ENCODE measurements around the gene MRPL34.
"Not testable (repeated sequence)": the region's sequence is repeated elsewhere in the genome, so short reads cannot be mapped to it uniquely, and the experiment has no call there.

MRPL34 gene

DNA sequence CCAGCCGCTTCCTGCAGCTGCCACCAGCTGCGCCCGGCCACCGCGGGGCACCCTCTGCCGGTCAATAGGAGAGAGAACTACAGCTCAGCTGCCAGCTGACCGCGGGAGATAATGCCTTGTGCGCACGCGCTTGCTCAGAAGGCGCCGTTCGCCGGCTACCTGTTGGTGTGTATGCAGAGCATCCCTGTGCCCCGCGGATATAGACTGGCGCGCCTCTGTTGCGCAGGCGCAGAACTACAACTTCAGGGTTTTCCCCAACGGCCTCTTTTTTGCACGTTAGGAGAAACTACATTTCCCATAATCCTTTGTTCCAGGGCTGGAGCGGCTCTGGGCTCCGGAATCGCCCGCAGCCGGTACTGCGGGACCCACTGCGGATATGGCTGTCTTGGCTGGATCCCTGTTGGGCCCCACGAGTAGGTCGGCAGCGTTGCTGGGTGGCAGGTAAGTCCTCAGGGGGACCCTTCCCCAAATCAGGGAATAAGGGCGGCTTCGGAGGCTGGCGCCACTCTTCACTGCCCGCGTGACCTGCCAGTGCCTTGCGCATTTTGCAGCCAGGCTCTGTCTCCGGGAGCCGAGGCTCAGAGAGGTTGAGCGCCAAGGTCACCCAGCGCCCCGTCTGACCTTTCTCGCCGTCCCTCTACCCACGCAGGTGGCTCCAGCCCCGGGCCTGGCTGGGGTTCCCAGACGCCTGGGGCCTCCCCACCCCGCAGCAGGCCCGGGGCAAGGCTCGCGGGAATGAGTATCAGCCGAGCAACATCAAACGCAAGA lies at the start of gene MRPL34:
Gene MRPL34, plus strand, starts transcription at position 356 of the 768 bp plus-strand sequence. Its CDS starts 21 bp downstream, at position 377.
- DNase-seq, result peak; percentile 99

DNA sequence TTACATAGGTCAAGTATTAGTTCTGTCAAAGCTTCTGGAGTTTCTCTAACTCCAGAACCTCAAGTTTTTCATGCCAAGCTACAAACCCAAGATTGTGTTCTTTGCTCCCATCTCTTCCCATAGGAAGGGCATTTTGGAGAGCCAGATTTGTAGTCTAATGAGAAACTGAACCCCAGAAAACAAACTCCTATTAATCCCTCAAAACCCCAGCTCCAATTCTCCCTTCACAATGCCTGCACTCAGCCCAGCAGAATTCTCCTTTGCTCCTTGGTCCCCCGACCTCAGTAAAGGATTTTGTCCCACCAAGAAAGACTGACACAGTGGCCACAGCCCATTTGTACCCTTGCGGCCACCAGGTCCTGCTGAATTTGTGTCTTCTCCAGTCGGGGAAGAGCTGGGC lies 49.5 kb upstream of the MRPL34 start:
- DNase-seq, result no peak

DNA sequence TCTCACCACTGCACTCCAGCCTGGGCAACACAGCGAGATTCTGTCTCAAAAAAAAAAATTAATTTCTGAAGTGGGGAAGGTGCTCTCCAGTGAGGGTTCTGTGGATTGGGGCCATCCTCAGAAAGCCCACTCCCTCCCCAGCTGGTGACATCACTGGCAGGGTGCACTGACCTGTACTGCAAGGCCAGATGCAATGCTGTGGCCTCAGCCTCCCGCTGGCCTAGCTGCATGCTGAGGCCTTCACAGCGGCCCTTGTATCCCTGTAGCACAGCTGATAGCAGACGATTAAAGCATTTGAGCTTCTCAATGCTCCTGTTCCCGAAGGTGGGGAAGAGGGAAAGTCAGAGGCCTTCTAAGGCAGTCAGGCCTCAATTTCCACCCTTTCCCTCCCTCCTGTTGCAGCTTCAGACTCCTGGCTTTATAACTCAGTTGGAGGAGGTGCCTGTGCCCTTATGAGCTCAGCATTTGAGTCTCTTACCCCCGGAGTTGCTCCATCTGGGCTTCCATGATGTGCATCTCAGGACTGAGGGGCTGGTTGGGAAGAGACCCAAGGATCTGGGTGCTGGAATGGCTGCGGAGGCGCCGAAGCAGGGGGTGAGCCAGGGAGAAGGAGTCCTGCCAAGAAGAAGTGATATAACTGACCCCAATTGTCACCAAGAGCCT lies 46.4 kb upstream of the MRPL34 start:
- DNase-seq, result no peak

DNA sequence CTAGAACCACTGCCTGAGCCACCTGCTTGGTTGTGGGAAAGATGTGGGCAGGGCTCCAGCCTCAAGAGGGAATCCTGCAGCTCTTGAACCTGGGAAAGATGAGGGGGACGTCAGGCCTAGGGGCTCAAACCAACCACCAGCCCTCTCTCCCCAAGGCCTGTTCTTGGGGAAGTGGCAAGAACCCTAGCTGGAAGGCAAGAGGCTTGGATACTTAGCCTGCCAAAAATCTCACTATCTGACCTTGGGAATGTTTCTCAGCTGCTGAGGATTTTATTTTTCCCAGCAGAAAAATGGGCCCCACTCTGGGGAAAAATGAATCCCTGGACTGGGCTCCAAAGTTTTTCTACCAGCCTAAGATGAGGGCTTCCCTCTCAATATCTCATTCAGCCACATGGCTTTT lies 45.7 kb upstream of the MRPL34 start:
- no peak for DNase-seq

DNA sequence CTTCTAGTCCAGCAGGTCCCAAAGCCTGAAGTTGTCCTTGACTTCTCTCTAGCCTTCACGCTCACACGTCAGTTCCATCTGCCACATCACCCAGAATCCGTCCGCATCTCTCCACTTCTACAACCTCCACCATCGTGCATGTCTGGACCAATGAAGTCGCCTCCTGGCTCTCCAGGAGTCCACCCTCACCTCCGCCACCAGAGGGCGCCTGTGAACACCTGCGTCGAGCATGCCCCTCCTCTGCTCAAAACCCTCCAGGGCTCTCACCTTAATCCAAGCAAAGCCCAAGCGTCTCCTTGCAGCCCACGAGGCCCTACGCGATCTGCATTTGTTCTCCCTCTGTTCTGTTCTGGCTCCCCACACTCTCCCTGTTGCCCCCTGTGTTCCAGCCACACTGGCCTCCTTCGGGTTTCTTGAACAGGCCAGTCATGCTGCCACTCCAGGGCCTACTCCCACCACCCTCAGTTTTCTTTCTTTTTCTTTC lies 44.8 kb upstream of the MRPL34 start:
- peak; percentile 78 for DNase-seq

DNA sequence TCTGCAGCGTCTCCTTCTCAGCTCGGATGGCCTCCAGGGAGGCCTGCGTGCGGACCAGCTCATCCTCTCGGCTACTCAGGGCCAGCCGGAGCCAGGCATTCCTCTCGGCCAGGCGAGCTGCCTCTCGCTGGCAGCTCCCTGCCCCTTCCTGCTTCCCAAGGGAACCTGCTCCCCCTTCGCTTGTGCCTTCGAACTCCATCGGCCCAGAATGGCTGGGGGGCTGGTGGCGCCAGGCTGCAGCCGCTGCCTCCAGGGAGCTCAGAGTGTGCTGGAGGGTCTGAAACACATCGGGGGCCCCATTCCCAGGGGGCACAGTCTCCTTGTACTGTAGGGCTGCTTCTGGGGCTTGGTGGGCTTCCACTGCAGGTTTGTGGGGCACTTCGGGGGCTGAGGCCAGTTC lies 43.1 kb upstream of the MRPL34 start:
- no peak for DNase-seq

- no peak for DNase-seq
These were observed 41.7 kb upstream of the MRPL34 start for GRCh38 chr19:17263712-17264640.

DNA sequence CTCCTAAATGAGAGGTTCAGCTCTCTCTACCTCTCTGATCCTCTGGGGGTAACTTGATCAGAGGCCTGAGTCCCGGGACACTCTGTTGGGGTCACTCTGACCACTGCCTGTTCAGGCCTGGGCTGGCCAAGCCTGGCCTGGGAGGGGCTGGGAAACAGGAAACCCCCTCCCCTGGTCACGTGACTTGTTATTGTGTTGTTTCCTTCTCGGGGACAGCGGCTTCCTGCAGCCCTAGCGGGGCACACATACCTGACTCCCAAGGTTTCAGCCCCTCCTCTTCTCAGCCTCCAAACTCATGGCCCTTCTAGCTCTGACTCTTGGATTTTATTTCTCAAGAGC lies 41.1 kb upstream of the MRPL34 start, which contains the start of gene USHBP1:
Gene USHBP1, minus strand, starts transcription at position 105 of the 339 bp plus-strand sequence. CDS start 446 bp downstream, outside the sequence.
- DNase-seq, result no peak

DNA sequence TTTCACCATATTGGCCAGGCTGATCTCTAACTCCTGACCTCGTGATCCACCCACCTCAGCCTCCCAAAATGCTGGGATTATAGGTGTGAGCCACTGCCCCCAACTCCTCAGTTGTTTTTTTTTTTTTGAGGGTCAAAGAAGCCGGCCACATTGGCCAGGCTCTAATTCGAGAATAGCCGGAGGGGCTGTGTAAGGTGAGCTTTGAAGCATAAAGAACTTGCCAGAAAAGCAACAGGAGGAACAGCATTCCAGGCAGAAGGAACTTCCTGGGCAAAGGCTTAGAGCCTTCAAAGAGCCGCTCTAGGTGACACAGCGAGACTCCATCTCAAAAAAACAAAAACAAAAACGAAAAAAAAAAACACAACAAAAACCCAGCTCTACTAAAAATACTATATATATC lies 39.6 kb upstream of the MRPL34 start:
- no peak for DNase-seq

DNA sequence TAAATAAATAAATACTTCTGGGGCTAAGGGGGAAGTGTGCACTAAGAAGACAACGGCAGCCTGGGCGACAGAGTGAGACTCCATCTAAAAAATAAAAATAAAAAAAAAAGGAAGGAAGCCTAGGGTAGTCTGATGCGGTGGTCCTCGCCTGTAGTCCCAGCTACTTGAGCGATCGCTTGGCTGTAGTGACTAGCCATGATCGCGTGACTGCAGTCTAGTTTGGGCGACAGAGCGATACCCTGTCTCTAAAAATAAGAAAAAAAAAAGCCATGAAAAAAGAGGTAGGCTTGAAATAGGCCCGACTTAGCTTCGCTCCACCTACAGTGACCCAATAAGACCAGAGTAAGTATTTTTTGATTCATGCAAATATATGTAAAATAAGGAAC lies 39.1 kb upstream of the MRPL34 start:
- no peak for DNase-seq

GRCh38 chr19:17266975-17267788 lies 38.5 kb upstream of the MRPL34 start, which contains the start of gene BABAM1:
TSS of gene BABAM1 (plus strand) at chr19:17267443. CDS start at chr19:17268807, 1,364 bp downstream.
- peak; percentile 97 for DNase-seq

DNA sequence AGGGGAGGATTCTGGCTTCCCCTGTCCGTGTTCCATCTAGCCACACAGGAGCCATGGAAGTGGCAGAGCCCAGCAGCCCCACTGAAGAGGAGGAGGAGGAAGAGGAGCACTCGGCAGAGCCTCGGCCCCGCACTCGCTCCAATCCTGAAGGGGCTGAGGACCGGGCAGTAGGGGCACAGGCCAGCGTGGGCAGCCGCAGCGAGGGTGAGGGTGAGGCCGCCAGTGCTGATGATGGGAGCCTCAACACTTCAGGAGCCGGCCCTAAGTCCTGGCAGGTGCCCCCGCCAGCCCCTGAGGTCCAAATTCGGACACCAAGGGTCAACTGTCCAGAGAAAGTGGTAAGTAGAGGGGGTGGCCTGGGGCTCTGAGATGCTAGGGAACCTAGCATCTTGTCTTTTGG lies 36.9 kb upstream of the MRPL34 start:
- DNase-seq, result no peak

GRCh38 chr19:17274892-17275291 lies 30.8 kb upstream of the MRPL34 start:
- DNase-seq, result not testable (repeated sequence)

DNA sequence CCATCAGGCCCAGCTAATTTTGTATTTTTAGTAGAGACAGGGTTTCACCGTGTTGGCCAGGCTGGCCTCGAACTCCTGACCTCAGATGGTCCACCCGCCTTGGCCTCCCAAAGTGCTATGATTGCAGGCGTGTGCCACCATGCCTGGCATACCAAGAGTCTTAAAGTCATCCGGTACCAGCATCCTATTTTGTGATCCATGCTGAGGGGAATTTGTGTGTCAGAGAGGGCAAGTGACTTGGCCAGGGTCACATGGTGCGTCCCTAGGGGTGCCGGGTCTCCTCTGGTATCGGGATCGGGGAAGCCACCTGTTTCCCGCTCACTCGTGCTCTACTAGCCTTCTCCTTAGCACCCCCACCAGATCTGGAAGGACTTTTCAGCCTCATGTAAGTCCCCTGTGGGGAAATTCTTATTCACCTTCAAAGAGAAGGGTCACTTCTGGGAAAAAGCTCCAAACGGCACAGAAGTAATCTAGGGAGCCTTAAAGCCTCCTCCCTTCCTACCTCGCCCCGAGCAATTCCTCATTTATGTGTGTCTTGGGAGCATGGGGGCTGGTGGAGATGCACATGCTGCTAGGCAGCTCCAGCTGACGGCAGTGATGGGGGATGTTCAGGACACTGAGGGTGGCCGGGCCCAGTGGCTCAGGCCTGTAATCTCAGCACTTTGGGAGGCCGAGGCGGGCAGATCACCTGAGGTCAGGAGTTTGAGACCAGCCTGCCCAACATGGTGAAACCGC lies 30.1 kb upstream of the MRPL34 start:
- DNase-seq, result no peak

GRCh38 chr19:17279436-17279835 lies 26.2 kb upstream of the MRPL34 start:
- DNase-seq, result no peak

DNA sequence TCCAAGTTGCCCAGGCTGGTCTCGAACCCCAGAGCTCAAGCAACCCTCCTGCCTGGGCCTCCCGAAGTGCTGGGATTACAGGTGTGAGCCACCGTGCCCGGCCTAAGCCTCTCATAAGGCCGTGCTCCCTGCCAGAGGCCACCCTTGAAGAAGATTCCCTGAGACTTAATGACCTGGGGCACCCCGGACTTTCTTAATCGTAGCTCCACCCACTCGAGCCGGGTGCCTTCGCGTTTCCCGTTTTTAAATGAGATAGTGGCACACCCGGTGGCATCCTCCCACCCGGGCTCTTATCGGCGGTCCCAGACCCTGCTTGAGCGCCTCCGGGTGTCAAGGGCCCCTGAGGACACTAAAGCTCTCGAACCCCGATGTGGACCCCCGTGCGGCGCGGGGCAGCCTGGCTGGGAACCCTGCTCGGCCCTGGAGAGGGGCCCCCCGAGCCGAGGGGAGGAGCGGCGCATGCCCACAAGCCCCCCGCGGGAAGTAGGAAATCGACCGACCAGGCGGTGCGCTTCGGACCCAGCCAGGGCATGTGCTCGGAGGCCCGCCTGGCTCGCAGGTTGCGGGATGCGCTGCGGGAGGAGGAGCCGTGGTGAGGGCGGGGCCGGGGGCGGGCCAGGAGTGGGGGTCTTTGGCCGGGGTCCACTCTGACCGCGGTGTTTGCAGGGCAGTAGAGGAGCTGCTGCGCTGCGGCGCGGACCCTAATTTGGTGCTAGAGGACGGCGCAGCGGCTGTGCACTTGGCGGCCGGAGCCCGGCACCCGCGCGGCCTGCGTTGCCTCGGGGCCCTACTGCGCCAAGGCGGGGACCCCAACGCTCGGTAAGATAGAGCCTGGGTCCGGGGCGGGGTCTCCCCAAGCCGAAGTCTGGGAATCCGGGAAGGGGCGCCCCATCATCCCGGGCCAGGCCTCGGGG lies 24.0 kb upstream of the MRPL34 start, which contains the start of gene ANKLE1:
Gene ANKLE1, plus strand, starts transcription at position 511 of the 914 bp plus-strand sequence. Its CDS starts 20 bp downstream, at position 531.
- DNase-seq, result no peak

GRCh38 chr19:17282488-17283125 lies 23.1 kb upstream of the MRPL34 start:
- peak; percentile 87 for DNase-seq

- DNase-seq, result no peak
These were observed 22.1 kb upstream of the MRPL34 start for GRCh38 chr19:17283504-17283996.

DNA sequence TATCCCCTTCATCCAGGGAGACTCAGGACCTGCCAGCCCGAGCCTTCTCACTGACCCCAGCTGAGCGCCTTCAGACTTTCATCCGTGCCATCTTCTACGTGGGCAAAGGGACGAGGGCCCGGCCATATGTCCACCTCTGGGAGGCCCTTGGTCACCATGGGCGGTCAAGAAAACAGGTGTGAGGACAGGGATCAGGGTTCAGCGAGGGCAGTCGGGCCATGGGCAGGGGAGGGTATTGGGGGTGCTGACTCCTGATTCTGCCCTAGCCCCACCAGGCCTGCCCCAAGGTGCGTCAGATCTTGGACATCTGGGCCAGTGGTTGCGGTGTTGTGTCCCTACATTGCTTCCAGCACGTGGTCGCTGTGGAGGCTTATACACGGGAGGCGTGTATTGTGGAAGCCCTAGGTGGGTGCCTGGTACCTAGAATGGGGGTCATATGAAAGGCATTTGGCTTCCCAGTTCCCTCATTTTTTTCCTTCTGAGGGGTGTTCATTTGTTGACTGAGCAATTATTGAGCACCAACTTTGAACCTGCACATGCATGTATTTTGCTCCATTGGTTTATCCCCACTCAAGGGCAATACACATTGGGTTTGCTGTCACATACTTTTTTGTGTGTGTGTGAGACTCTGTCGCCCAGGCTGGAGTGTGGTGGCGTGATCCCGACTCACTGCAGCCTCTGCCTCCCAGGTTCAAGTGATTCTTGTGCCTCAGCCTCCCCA lies 20.1 kb upstream of the MRPL34 start:
- no peak for DNase-seq
